Vagina (tissue), 2 donors: ENCODE measurements around the gene CENPM. TPM values are rescaled to one million over a fixed set of nuclear protein-coding genes. Genes with fewer than 3 reads are reported as not detected.

ENCODE experiments used
- DNase-seq, 2 donors: peaks; one replicate each; pipeline ENCODE4 v3.0.0-alpha.2; 2017; ENCODE audit errors: extremely low spot score in 2 of 2
- H3K27ac ChIP-seq: fragments of 200-600 bp; sonication (generic); one replicate; pipeline ENCODE4 v1.5.1; 2019
- H3K27me3 ChIP-seq: fragments of 200-600 bp; sonication (generic); one replicate; pipeline ENCODE4 v1.5.1; 2019
- H3K36me3 ChIP-seq, 2 donors: fragments of 200-600 bp; sonication (generic); one replicate each; pipeline ENCODE4 v1.5.1; 2017 to 2019
- H3K4me1 ChIP-seq: fragments of 200-600 bp; sonication (generic); one replicate; pipeline ENCODE4 v1.5.1; 2019
- H3K4me3 ChIP-seq, 2 donors: fragments of 200-600 bp; sonication (generic); 1 replicate in 1 of 2; 2 replicates in 1 of 2; pipeline ENCODE4 v1.5.1; 2016 to 2019
- H3K9me3 ChIP-seq: fragments of 200-600 bp; sonication (generic); one replicate; pipeline ENCODE4 v1.5.1; 2019
- POLR2A ChIP-seq, 2 donors: fragments of 450-650 bp; IDR thresholded peaks; one replicate each; pipeline ENCODE4 v1.6.1; 2017; ENCODE audit warnings: antibody characterized with exemption in 2 of 2, mild to moderate bottlenecking in 2 of 2, moderate library complexity in 2 of 2
- POLR2AphosphoS5 ChIP-seq, 2 donors: sonication (generic); formaldehyde crosslinking; IDR thresholded peaks; one replicate each; pipeline ENCODE4 v1.9.0; 2017; ENCODE audit warnings: antibody characterized with exemption in 2 of 2, mild to moderate bottlenecking in 2 of 2, low read depth in 1 of 2; ENCODE audit not compliant: insufficient read depth in 1 of 2
- intact Hi-C: fragments of 100-400 bp; cut with DNase I; formaldehyde crosslinking; loops from one replicate; pipeline ENCODE4 v1.15.1; 2023
- total RNA-seq: library from RNA; depleted of rRNA; stranded (reverse); fragments of >200 nt; gene quantifications from one replicate; pipeline ENCODE4 v1.2.3, GENCODE V29; 2016
- TF ChIP-seq, protein P1 (sequence below), 3 experiments: fragments of 450-650 bp in 2 of 3; fragments of 200-600 bp in 1 of 3; sonication (generic) in 1 of 3; IDR thresholded peaks; one replicate each; pipeline ENCODE4 v1.5.1; 2017 to 2019; ENCODE audit warnings: antibody characterized with exemption in 3 of 3, mild to moderate bottlenecking in 2 of 3, moderate library complexity in 2 of 3

Gene CENPM
- total RNA-seq, 1 donor from 2014 or later = not detected

DNA sequence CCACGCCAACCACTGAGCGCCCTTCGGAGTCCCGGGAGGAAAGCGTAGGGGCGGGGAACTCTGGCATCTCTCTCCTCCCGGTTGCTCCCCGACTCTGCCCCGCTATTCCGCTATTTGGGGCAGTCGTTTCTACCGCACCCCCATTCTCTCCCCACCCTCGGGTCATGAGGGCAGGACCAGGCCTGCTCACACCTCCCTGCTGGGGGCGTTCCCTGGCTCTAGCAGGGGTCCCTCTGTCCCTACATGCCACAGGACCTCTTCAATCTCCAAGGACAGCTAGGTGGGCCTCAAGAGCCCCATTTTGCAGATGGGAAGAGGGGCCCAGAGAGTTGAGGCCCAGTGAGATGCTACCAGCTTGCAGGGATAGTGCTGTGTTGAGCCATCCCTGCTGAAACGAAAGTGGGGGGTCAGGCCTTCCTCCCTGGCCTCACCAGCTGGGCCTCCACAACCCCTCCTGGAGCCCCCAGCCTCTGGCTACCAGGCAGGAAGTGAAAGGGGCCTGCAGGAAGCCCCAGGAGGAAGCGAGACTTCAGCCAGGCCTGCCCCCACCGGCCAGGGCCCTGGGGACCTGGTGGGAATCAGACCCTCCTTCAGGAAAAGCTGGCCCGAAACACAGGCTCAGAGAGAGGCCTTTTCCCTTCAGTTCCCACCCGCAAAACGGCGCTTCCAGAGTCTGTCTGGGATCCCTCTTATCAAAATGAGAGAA is 26.5 kb downstream of the CENPM start:
- Histone ChIP-seq H3K36me3 (no peaks in the 10 kb centered on the region), H3K9me3 (no peaks in the 10 kb centered on the region), H3K4me1 (peaks cover 16% of the 10 kb centered on the region), H3K27me3 (peaks cover 9% of the 10 kb centered on the region), H3K27ac (no peak overlapping the region), H3K4me3 (peak overlapping the region; percentile 44 to 48)
- intact Hi-C loops = no loop called here
- TF ChIP-seq POLR2A (IDR thresholded peaks at IDR 0.05) (no peak), POLR2AphosphoS5 (IDR thresholded peaks at IDR 0.05; ENCODE audit: insufficient read depth in 1 of 2, low read depth in 1 of 2) (no peak)
- TF ChIP-seq, protein P1, sequence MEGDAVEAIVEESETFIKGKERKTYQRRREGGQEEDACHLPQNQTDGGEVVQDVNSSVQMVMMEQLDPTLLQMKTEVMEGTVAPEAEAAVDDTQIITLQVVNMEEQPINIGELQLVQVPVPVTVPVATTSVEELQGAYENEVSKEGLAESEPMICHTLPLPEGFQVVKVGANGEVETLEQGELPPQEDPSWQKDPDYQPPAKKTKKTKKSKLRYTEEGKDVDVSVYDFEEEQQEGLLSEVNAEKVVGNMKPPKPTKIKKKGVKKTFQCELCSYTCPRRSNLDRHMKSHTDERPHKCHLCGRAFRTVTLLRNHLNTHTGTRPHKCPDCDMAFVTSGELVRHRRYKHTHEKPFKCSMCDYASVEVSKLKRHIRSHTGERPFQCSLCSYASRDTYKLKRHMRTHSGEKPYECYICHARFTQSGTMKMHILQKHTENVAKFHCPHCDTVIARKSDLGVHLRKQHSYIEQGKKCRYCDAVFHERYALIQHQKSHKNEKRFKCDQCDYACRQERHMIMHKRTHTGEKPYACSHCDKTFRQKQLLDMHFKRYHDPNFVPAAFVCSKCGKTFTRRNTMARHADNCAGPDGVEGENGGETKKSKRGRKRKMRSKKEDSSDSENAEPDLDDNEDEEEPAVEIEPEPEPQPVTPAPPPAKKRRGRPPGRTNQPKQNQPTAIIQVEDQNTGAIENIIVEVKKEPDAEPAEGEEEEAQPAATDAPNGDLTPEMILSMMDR (IDR thresholded peaks at IDR 0.05) = no peak
- no peak for DNase-seq

DNA sequence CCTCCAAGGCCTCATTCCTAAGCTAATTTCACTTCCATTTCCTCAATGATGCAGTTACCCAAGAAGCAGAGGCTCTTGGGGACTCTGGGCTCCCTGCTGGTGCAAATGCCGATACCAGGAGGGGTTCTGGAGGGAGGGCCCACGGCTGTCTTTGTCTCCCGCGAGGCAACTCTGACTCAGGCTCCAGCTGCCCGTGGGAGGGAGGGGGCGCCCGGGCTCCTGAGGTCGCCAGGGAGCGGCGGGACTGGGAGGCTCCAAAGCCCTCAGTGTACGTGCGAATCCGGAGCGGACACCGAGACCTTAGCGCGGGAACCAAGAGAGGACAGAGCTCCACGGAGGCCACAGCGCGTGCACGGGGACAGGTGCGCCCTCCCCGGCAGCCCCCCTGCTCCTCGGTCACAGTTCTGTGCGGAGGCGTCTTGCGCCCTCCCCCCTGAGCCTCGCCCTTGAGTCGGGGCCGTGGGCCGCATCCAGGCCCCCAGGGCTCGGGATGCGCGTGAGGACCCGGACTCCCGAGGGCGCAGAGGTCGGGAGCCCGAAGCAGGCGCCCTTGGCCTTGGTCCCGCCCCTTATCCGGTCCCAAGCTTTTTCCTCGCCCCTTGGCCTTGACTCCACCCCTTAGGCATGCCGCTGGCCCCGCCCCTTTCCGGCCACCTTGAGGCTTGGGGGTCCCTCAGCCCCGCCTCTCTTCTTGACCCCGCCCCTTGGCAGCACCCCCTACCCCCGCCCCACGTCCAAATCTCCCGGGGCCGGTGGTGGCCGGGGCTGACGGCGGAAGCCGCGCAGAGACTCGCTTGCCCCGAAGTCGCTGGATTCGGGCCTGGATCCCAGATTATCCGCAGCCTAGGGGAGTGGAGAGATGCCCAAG is 27.4 kb downstream of the CENPM start:
- intact Hi-C loops = no loop called here
- H3K9me3 ChIP-seq = no peaks in the 10 kb centered on the region
- peak overlapping the region; percentile 44 to 48 for H3K4me3 ChIP-seq
- TF ChIP-seq, protein P1 (IDR thresholded peaks at IDR 0.05) = no peak
- TF ChIP-seq POLR2AphosphoS5 (IDR thresholded peaks at IDR 0.05; ENCODE audit: insufficient read depth in 1 of 2, low read depth in 1 of 2) (no peak), POLR2A (IDR thresholded peaks at IDR 0.05) (no peak)
- H3K27me3 ChIP-seq = peaks cover 17% of the 10 kb centered on the region
- no peak overlapping the region for H3K27ac ChIP-seq
- peaks cover 24% of the 10 kb centered on the region for H3K4me1 ChIP-seq
- no peak for DNase-seq
- H3K36me3 ChIP-seq = no peaks in the 10 kb centered on the region

DNA sequence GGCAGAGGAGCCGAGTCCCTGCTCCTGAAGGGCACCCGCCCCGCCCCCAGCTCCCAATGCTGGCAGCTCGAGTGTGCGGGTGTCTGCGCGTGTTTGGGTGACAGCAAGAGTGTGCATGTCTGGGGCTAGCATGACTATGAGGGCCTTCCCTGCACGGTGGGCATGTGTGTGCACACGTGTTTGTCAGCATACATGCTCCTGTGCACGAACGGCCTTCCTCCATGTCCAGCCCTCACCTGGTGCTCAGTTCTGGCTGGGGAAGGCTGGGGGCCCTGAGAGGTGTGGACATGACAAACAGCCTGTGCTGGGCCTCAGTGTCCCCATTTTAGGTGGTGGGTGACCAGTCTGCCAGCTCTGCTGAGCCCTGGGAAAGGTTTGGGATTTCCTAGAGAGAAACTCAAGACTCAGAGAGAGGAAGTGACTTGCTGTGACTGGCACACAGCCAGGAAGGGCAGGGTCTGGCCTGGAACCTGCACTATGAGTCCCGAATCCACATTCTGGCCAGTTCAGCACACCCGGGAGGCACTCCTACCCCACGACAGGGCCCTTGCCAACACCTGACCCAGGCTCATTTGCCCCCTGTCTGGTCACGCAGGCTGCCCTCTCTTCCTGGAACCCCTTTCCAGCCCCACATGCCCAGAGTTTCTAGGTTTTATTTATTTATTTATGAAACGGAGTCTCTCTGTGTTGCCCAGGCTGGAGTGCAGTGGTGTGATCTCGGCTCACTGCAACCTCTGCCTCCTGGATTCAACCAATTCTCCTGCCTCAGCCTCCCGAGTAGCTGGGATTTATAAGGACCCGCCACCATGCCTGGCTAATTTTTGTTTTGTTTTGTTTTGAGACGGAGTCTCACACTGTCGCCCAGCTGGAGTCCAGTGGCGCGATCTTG is 28.8 kb downstream of the CENPM start:
- peaks cover 24% of the 10 kb centered on the region for H3K4me1 ChIP-seq
- DNase-seq = no peak
- H3K27me3 ChIP-seq = peaks cover 20% of the 10 kb centered on the region
- no peaks in the 10 kb centered on the region for H3K36me3 ChIP-seq
- intact Hi-C loops = no loop called here
- no peaks in the 10 kb centered on the region for H3K9me3 ChIP-seq
- TF ChIP-seq, protein P1 (IDR thresholded peaks at IDR 0.05) = no peak
- TF ChIP-seq POLR2AphosphoS5 (IDR thresholded peaks at IDR 0.05; ENCODE audit: insufficient read depth in 1 of 2, low read depth in 1 of 2) = no peak
- TF ChIP-seq POLR2A (IDR thresholded peaks at IDR 0.05) = no peak
- H3K4me3 ChIP-seq = no peak overlapping the region
- no peak overlapping the region for H3K27ac ChIP-seq

DNA sequence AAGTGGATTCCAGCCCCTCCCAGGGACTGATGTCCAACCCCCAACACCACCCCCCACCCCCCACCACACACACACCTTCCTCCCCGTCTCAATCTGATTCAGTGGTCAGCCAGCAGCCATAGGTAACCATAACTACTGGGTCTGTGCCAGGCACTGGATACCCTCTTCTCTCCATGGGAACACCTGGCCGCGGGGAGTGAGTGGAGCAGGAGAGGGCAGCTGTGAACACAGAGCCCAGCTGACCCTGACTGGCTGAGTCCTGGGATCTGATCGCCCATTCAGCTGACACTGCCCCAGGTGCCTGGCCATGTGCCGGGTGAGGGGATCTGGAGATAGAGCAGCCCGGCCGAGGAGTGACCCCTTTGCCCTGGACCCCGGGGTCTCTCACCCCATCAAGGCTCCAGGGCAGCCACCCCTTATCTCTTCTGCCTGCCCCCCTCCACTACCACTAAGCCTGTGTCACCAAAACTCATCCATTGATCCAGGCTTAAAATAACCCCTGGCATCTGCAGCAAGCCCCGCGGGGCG is 29.5 kb downstream of the CENPM start:
- Histone ChIP-seq H3K36me3 (no peaks in the 10 kb centered on the region), H3K4me3 (no peak overlapping the region), H3K9me3 (no peaks in the 10 kb centered on the region), H3K27ac (no peak overlapping the region), H3K4me1 (peaks cover 24% of the 10 kb centered on the region), H3K27me3 (peaks cover 25% of the 10 kb centered on the region)
- intact Hi-C loops = no loop called here
- DNase-seq = no peak
- TF ChIP-seq, protein P1 (IDR thresholded peaks at IDR 0.05) = no peak
- TF ChIP-seq POLR2A (IDR thresholded peaks at IDR 0.05) (no peak), POLR2AphosphoS5 (IDR thresholded peaks at IDR 0.05; ENCODE audit: insufficient read depth in 1 of 2, low read depth in 1 of 2) (no peak)
